ENCODE measurements around the gene SYT2. TPM values are rescaled to one million over a fixed set of nuclear protein-coding genes. Genes with fewer than 3 reads are reported as not detected.
"Not testable (repeated sequence)": the region's sequence is repeated elsewhere in the genome, so short reads cannot be mapped to it uniquely, and the experiment has no call there.

Gene SYT2
- total RNA-seq, 1 experiment from 2014 or later: not detected

DNA sequence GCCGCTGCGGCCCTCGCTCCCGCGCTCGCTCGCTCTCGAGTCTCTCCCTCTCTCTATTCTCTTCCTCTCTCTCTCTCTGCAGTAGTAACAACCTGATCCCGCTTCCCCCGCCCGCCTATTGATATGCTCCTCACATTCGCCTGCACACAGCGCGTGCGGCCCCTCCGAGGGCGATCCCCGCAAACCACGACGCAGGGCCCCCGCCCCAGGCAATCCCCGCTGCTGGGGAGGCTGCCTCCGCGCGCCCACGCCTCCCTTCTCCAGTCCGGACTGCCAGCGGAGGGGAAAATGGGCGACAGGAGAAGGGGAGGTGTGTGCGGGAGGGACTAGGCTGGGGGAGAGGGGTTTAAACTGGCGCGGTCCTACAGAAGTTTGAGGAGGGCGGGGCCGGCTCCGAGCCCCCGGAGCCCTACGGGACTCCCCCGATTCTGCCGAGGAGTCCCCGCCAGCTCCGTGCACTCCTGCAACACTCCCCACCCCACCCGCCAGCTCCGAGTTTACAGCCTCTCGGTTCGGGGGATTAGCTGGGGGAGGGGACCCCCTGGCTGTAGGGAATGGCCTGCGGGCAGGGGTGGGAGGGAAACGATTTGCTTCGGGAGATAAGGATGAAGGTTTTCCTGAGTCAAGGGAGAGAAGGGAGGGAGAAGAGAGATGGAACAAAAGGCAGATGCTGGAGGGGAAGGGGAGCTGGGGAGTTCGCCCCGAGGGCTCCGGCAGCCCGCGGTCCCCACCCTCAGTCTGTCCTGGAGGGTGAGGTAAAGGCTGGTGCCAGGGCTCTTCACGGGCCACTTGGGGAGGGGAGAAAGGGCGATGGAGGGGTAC, 66.6 kb downstream of the SYT2 start:
- no peak for DNase-seq (ENCODE audit: low read depth)

DNA sequence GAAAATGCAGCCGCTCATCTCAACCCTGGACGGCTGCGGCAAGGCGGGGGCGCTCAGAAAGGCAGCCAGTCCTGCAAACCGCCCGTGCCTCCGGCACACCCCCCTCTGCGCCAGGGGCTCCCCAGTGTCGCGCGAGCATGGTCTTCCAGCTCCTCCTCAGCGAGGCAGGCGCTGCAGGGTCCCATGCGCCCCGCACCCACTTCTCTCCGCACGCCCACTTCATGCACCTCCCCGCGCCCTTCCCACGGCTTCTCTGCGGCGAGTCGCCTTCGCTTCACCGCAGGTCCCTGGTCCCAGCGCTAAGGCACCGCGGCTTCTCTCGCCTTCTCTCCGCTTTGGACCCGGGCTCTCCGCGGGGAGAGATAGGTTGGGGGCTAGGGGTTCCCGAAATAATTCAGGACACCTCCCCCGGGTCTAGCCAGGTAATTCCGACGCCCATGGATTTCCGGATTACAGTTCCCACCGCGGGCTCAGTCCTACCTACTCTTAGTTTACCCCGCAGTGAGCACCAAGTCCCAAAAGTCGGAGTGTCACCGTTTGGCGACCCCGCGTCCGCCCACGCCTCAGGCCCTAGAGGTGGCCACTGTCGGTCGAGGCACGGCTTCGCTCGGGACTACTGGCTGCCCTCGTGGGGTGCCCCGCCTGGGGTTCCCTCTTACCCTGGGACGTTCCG, 67.5 kb downstream of the SYT2 start:
- DNase-seq (ENCODE audit: low read depth): no peak

DNA sequence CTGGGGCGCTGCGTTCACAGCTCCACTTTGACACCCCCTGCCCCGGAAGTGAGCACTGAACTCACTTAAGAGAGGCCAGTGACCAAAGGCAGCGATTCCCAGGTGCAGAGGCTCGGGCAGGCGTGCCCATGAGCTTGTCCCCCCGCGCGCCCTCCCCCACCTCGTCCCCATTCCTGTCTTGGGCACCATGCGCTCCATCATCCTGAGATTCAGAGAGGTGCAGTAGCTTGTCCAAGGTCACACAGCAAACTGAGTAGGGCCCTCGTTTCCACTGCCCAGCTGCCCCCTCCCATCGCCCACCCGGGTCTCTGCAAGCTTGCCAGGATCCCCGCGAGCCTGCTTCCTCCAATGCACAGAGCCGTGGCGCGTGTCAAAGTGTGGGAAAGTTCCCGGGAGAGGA, 68.0 kb downstream of the SYT2 start:
- no peak for DNase-seq (ENCODE audit: low read depth)

DNA sequence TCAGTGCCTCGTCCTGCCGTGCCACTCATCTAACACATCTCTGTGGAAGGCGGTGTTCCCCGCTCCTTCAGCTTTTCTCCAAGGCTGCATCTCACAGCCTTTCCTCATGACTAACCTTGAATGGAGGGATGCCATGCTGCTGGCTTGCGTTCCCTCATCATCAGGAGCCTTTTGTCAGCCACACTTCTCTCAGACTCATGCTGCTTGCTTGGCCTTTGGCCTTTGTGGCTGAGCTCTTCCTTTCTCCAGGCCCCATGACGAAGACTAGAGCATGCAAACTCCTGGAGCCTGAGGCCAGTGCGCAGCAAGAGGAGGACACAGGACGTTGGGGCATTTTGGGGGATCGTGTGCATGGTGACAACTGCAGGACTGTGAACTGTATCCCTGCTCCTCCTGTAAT, 70.8 kb downstream of the SYT2 start:
- peak; percentile 41 for DNase-seq (ENCODE audit: low read depth)

DNA sequence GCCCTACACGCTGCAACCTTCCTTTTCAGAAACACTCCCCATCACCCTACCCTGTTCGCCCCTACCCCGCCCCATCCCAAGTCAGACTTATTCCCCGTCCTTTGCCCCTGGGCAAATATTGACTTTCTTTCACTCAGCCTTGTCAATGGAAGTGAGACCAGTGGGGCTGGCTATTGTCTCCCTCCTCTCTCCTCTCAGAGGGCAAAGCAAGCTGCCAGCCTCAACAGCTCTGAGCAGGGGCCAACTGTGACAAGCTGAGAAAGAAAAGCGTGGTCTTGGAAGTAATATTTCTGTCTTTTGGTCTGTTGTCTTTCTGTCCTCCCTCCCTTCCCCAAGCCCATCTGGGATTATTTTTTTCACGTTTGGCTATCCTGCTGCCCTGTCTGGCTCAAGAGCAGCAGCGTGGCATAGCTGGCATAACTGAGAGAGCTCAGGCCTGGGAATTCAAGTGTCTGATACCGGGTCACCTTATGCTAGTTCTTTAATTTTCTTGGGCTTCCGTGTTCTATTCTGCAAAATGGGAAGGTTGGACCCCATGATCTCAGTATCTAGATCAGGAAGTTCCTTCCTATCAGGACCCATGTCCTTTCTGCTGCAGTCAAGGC, 71.5 kb downstream of the SYT2 start:
- DNase-seq (ENCODE audit: low read depth): not testable (repeated sequence)

DNA sequence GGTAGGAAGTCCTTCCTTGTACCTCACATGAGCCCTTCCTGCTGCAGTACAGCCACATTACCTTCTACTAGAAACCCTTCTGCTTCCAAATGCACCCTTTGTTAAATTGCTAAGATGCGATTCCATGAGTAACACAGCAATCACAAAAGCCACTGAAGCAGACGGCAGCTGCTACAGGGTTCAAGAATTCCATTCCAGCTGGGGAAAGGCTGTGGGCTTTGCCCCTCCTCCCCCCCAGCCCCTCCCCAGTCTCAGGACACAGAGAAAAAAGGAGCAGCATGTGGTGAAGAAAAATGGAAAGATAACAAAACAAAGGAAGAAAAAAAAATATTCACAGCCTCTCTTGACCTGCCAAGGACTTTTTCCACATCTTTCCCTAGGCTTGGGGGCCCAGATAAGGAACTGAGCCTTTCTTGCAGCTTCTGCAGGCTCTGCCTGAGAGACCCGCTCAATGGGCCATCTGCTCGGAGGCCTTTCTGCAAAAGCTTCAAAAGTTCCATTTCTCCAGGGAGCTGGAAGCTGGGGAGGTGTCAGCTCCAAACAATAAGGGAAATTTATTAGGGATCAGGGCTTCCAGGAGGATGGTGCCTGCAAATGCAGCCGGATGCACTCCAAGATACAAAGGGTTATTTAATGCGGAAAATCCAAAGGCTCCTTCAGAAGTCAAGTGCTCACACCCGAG, 72.1 kb downstream of the SYT2 start:
- peak; percentile 22 for DNase-seq (ENCODE audit: low read depth)

DNA sequence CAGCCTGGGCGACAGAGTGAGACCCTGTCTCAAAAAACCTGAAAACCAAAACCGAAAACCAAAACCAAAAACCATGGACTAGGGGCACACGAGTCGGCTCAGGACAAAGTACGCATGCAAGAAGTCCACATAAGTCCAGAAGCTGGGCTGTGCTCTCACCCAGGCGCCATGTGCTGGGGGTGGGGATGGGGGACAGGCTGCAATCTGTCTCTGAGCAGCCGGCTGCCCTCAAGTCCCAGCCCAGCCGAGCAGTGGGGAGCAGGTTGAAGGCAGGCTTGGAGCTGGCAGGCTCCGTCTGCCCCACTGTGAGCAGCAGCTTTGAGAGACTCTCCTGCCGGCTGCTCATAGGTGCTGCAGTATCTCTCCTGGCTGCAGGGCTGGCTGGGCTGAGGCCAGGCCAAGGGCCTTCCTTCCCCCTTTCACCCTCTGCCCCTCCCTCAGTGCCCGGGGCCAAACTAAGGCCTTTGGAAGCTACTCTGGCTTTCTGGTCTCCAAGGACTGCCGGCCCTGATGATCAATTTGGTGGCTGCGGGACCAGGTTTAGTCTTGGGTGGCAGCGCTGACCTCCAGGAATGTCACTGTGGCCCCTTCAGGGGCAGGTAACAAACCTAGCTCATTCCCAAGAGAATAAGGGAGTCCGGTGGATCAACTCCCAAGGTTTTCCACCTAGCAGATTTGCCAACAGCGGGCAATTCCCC, 72.8 kb downstream of the SYT2 start:
- DNase-seq (ENCODE audit: low read depth): not testable (repeated sequence)

DNA sequence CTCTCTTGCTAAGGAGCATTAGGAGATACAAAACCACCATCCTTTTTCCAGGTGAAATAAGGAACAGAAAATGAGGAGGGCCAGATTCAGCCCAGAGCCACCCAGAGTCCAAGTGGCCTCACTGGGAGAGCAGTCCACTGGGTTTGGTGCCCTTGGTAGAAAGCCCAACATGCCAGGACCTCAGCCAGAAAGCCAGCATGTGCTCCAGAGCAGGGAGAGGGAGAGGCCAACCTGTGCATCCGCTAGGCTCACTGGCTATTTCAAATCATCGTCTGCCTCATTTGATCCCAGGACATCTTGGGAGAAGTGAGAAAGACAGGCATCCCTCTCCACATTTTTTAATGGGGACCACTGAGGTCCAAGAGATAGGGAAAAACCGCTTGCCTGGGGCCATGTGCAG, 74.1 kb downstream of the SYT2 start:
- not testable (repeated sequence) for DNase-seq (ENCODE audit: low read depth)

DNA sequence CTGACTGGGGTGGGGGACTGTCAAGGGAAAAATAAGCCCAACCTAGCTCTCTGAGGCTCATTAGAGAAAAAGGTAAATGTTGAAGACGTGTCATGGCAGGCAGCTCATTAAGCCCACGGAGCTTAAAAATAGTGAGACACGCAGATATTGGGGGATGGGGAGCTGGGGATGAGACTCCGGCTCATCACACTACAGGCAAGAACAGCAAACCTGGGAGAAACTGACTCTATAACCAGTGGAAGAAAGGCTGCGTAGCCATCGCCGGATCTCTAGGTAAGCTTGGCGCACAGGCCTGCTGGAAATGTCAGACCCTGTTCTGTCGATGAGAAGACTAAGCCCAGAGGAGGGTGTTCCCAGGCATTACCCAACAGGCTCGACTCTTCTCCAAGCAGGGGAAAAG, 78.0 kb downstream of the SYT2 start:
- no peak for DNase-seq (ENCODE audit: low read depth)

DNA sequence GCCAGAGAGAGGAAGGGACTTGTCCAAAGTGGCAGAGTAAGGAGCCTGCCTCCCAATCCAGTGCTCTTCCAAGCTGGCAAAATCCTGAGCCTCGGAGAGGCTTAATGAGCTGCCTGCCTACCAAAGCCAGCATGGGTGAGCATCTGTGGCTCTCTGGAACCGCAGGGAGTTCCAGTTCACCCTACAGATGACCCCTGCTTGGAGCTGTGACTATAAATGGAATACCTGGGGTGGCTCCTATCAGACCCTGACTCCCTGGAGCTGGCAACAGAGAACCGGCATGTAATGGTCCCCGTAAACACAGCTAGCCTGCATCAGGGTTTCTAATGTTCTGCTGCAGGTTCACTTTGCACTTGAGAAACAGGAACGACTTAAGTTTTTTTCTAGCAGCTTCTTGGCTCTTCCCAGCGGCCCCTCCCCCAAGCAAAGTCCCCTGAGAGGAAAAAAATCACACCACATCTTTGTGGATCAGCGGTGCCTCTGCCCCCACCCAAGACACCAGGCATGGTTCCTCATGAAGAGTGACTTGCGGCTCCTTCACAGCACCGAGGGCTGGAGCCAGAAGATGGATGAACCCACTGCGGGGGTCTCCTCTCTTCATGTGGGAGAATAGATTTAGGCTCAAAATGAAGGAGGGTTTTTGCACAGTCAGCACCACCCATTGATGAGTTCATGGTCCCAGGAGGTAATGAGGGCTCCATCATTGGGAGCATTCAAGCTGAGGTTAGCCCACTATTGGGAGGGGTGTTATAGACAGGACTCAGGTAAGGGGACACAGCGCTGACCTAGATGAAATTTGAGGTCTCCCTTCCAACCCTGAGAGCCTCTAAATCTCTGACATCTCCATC, 79.0 kb downstream of the SYT2 start:
- DNase-seq (ENCODE audit: low read depth): no peak

DNA sequence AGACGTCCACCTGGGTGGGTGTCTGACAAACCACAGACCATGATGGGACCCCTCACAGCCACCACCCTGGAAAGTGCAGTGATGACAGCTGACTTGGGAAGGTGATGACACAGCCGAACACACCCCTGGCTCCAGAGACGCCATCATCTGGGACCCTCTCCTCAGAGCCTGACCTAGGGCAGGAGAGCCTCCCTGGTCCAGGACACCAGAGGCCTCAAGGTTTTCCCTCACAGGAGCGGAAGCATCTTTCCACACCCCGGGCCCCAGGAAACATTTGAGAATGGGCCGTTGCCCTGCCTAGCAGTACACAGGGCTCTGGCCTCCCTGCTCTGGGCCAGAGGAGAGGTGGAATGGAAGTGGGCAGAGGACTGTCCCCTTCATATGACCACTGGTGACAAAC, 79.7 kb downstream of the SYT2 start:
- no peak for DNase-seq (ENCODE audit: low read depth)

DNA sequence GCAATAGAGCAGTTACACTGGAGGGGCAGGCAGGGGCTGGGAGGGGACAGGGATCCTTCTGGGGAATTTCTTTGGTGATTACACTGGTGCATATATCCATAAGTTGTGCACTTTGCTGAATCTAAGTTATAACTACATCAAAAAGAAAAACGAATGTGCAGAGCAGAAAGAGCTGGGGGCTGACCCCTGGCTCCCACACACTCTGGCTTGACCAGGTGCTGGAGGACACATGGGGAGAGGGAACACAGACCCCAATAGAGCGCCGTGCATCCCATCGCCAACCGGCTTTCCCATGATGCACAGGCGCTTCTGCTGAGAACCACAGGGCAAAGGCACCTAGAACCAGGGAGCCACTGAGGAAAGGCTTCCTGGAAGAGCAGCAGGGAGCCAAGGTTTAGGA, 80.2 kb downstream of the SYT2 start:
- DNase-seq (ENCODE audit: low read depth): not testable (repeated sequence)

DNA sequence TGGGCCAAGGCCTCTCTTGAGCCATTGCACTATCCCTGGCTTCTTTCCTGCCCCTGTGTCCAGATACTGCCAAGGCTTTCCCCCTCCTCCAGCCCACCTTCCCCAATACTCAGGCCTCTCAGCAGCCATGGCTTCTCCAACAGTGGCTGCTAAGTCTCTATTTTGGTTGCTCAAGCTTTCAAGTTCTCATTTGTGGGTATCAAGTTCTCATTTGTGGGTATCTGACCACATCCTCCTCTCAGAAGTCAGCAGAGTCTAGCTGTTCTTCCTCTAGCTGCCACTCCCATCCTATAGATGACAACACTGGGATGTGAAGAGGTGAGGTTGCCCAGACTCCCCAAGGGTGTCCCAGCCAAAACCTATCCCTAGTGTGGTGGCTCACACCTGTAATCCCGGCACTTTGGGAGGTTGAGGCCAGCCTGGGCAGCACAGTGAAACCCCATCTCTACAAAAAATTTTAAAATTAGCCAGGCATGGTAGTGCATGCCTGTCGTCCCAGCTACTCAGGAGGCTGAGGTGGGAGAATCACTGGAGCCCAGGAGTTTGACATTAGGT, 80.9 kb downstream of the SYT2 start:
- peak; percentile 14 for DNase-seq (ENCODE audit: low read depth)

DNA sequence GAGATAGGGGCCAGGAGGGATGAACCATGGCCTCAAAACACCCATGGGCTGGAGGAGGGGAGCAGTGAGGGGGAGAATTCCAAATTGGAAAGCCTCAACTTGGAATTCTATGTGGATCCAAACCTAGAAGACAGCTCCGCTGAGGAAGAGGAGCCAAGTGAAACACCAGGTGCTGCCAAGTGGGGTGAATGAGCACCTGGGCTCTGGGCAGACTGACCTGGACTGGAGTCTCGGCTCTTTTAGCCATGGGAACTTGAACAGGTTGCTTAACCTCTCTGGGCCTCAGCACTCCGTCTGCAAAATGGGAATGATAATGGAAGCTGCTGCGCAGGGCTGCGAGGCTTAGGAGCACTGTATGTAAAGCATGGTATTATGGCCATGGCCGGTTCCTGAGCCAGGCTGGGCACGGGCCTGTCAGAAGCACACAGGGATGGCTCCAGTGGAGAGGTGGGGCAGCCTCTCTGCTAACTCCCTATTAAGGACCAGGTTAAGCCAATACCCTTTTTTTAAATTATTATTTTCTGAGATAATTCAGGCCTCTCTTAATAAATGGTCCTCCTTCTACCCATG, 81.5 kb downstream of the SYT2 start:
- no peak for DNase-seq (ENCODE audit: low read depth)

DNA sequence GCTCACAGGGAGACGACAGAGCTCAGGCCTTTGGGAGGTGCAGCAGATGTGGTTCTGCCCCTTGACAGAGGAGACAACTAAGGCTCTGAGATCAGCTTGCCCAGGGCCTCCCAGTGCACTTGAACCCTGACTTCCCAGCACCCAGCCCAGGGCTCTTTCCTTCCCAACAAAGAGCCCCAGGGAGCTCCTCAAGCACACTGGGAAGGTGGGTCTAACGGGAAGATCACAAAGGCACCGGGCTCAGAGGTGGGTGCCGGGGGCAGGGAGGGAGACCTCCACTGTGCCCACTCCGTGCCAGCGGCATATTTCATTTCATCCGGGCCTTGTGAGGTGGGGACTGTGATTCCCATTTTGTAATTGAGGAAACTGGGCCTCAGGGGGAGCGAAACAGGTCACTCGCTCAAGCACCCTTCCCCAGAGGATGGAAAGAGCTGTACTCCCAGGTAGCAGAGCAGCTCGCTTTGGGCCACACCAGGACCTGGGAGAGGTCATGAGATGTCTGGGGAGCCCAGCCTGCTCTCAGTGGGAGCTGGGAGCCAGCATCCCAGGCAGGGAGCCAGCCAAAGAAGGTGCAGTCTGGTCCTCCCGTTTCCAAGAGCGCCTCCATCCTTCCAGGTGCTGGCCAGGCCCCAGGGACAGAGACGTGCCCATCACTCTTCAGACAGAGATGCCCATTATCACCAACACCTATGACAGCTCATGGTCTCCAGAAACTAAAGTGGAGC, 82.3 kb downstream of the SYT2 start:
- DNase-seq (ENCODE audit: low read depth): no peak

DNA sequence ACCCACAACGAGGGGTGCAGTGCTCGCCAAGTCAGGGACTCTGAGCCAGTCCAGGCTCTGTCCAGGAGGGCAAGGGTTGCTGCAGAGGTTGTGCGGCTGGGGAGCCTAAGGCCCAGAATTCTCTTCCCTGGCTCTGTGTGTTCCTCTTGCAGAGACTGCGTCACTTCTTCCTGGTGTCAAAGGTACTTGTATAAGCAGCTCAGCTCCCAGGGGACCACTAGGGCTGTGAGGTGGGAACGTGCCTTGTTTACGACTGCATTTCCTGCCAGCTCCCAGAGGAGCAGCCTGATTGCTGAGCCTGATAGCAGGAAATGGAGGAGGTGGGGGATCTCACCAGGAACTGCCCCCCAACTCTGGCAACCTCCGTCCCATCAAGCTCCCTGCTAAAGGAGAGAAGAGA, 83.2 kb downstream of the SYT2 start:
- DNase-seq (ENCODE audit: low read depth): not testable (repeated sequence)

DNA sequence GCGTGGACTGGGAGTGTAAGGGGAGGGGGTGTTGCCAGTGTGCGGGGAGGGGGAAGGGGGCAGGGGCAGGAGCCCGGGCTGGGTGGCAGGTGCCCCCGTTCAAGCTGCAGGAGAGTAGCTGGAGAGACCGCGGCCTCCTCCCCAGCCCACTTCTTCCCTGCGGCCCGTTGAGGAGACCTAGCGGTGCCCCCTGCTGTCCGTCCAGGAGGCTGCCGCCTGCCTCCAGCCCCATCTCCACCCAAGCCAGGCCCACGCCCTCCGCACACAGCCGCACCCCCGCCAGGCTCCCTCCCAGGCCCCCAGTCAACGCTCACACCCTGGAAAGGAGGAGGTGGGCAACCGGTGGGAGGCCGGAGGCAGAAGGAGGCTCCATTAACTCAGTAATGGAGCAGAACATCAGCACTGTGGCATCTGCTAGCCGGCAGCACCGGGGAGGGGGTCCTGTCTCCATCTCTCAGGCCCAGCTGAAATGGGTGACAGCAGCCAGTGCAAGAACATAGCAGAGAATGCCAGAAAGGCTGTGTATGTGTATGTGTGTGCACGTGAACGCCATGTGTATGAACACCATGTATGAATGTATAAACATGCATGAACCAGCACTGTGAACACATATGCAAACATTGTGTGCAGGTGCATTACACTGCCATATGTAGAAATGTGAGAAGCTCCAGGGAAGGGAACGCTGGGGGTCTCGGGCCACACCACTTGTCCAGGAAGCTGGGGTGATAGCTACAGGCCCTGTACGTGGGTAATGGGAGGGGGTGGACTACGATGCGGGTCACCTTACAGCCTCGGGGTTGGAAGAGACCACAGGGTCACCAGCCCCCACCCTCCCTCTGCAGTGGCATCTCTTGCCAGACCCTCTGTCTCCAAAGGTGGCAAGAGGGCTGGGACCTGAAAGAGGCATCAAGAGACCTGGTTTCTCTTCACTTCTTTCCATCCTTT, 84.6 kb downstream of the SYT2 start:
- peak; percentile 54 for DNase-seq (ENCODE audit: low read depth)

DNA sequence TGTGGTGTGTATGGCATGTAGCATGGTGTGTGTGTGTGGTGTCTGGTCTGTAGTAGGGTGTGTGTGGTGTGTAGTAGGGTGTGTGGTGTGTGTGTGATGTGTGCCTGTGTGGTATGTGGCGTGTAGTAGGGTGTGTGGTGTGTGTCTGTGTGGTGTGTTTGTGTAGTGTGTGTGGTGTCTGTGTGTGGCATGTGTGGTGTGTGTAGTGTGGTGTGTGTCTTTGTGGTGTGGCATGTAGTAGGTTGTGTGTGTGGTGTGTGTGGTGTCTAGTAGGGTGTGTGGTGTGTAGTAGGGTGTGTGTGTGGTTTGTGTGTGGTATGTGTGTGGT, 85.5 kb downstream of the SYT2 start:
- DNase-seq (ENCODE audit: low read depth): peak; percentile 9
